Naive thymus-derived CD8-positive, alpha-beta T cell (primary cell): ENCODE measurements around the gene C2CD2. TPM values are rescaled to one million over a fixed set of nuclear protein-coding genes. Genes with fewer than 3 reads are reported as not detected.
"Not testable (repeated sequence)": the region's sequence is repeated elsewhere in the genome, so short reads cannot be mapped to it uniquely, and the experiment has no call there.

Experiments used
- ATAC-seq, 2 donors: fragments of 150-1000 bp; cut with Tn5 transposase in 1 of 2; sonication (Bioruptor Pico), chemical (Tn5 transposase) in 1 of 2; 1 replicate in 1 of 2; 2 replicates in 1 of 2; pipeline ENCODE4 v1.10.0; 2021; ENCODE audit warnings: mild to moderate bottlenecking in 2 of 2, moderate library complexity in 2 of 2
- POLR2A ChIA-PET: fragments of 350-600 bp; sonication (Branson Sonifier 250); formaldehyde crosslinking; loops from one replicate; lab custom pipeline; 2021; ENCODE audit warnings: antibody characterized with exemption; lab: Charles Lee
- DNase-seq, 10 donors: peaks; one replicate each; pipeline versions ENCODE4 v3.0.0 to v3.0.0-alpha.2; 2020 to 2022
- H3K27ac Mint-ChIP-seq, 10 donors: one replicate each; pipeline ENCODE4 v1.8.0; 2020 to 2022; ENCODE audit warnings: mild to moderate bottlenecking in 10 of 10, mixed read lengths in 10 of 10, moderate library complexity in 4 of 10, inconsistent platforms in 1 of 10
- H3K27me3 Mint-ChIP-seq, 5 donors: one replicate each; pipeline ENCODE4 v1.8.0; 2021 to 2022; ENCODE audit warnings: mixed read lengths in 5 of 5
- H3K36me3 Mint-ChIP-seq, 3 donors: one replicate each; pipeline ENCODE4 v1.8.0; 2020 to 2022; ENCODE audit warnings: mixed read lengths in 3 of 3, mild to moderate bottlenecking in 2 of 3, inconsistent platforms in 1 of 3
- H3K4me1 Mint-ChIP-seq, 4 donors: one replicate each; pipeline ENCODE4 v1.8.0; 2021 to 2022; ENCODE audit warnings: mixed read lengths in 4 of 4
- H3K4me3 Mint-ChIP-seq, 10 donors: one replicate each; pipeline ENCODE4 v1.8.0; 2020 to 2022; ENCODE audit warnings: mild to moderate bottlenecking in 10 of 10, mixed read lengths in 10 of 10, moderate library complexity in 6 of 10, inconsistent platforms in 1 of 10
- H3K9me3 Mint-ChIP-seq, 9 donors: one replicate each; pipeline ENCODE4 v1.8.0; 2020 to 2022; ENCODE audit warnings: mixed read lengths in 9 of 9, mild to moderate bottlenecking in 3 of 9, inconsistent platforms in 1 of 9, moderate library complexity in 1 of 9
- polyA plus RNA-seq, 3 donors: library from polyadenylated mRNA; unstranded; fragments of 300-500 nt; fragmentation: Illumina TruSeq; gene quantifications; one replicate each; pipeline ENCODE4 v1.2.3, GENCODE V29; 2021
- total RNA-seq, 8 experiments: library from RNA in 2 of 8; stranded (reverse) in 2 of 8; gene quantifications; one replicate each; pipeline ENCODE4 v1.2.3 and lab custom pipeline; 2021 to 2026

The C2CD2 gene
- total RNA-seq (10 to 100 TPM; 13.0 to 14.6 TPM), polyA plus RNA-seq (1 to 10 TPM; 2.4 to 3.7 (median 2.8) TPM), total RNA-seq (lab: John Stamatoyannopoulos, UW) (6.6 to 22.1 (median 15.0) reads per million in 6 experiments)

- Mint-ChIP-seq H3K4me1 (peaks cover 12 to 19% (median 17%) of the 10 kb centered on the region in 4 donors), H3K9me3 (no peaks in the 10 kb centered on the region), H3K4me3 (peak within 1 kb of the TSS; percentile 62 to 78 (median 71)), H3K36me3 (no peaks in the 10 kb centered on the region), H3K27me3 (peaks cover 6 to 23% (median 12%) of the 10 kb centered on the region in 5 donors), H3K27ac (peak within 1 kb of the TSS in 6 of 10 donors; percentile 17 to 71 (median 42))
- ATAC-seq (peak; percentile 55 to 69), DNase-seq (peak in 4 of 10 donors; percentile 13 to 20 (median 18))
- POLR2A ChIA-PET: interaction anchor here (0.5 kb wide), 1 partner anchor 543 kb away, joined by 3 read pairs; no protein-coding TSS in a partner anchor
Measured at GRCh38 chr21:41953831-41954653, at the start of gene C2CD2. Gene C2CD2, minus strand, starts transcription at chr21:41954018. Its CDS starts 370 bp downstream, at chr21:41953648.

GRCh38 chr21:42003051-42003461, 49.2 kb upstream of the C2CD2 start:
- no peak for ATAC-seq

GRCh38 chr21:42002421-42002958, 48.7 kb upstream of the C2CD2 start:
- Mint-ChIP-seq H3K27ac (peak overlapping the region in 2 of 10 donors; percentile 17 to 71), H3K4me1 (peaks cover 26 to 45% (median 31%) of the 10 kb centered on the region in 4 donors), H3K9me3 (no peaks in the 10 kb centered on the region), H3K4me3 (peak overlapping the region in 3 of 10 donors; percentile 13 to 74 (median 34)), H3K36me3 (peaks cover 0 to 52% (median 22%) of the 10 kb centered on the region in 3 donors), H3K27me3 (no peaks in the 10 kb centered on the region)
- no peak for DNase-seq
- ATAC-seq: peak in 1 of 2 donors; percentile 30
- POLR2A ChIA-PET: no interaction called here

More at GRCh38 chr21:42003051-42003461, 49.2 kb upstream of the C2CD2 start:
- no peaks in the 10 kb centered on the region for H3K9me3 Mint-ChIP-seq
- peaks cover 31 to 51% (median 36%) of the 10 kb centered on the region in 4 donors for H3K4me1 Mint-ChIP-seq
- no peaks in the 10 kb centered on the region for H3K27me3 Mint-ChIP-seq
- peaks cover 0 to 51% (median 18%) of the 10 kb centered on the region in 3 donors for H3K36me3 Mint-ChIP-seq
- no peak overlapping the region for H3K4me3 Mint-ChIP-seq
- peak overlapping the region in 1 of 10 donors; percentile 17 for H3K27ac Mint-ChIP-seq
- no peak for DNase-seq
- POLR2A ChIA-PET: no interaction called here

GRCh38 chr21:42001781-42002180, 48.0 kb upstream of the C2CD2 start:
- Mint-ChIP-seq H3K4me1 (peaks cover 21 to 40% (median 28%) of the 10 kb centered on the region in 4 donors), H3K27ac (peak overlapping the region in 1 of 10 donors; percentile 6), H3K9me3 (no peaks in the 10 kb centered on the region), H3K27me3 (no peaks in the 10 kb centered on the region), H3K36me3 (peaks cover 0 to 55% (median 26%) of the 10 kb centered on the region in 3 donors), H3K4me3 (no peak overlapping the region)
- no peak for DNase-seq
- POLR2A ChIA-PET: no interaction called here
- no peak for ATAC-seq

- Mint-ChIP-seq H3K27ac (peak overlapping the region in 1 of 10 donors; percentile 6), H3K9me3 (peaks cover 0 to 4% (median 0%) of the 10 kb centered on the region in 9 donors), H3K27me3 (no peaks in the 10 kb centered on the region), H3K4me3 (no peak overlapping the region), H3K36me3 (peaks cover 0 to 60% (median 34%) of the 10 kb centered on the region in 3 donors), H3K4me1 (peaks cover 19 to 34% (median 23%) of the 10 kb centered on the region in 4 donors)
- no peak for DNase-seq
- ATAC-seq: no peak
- POLR2A ChIA-PET: no interaction called here
Measured at GRCh38 chr21:42000908-42001307, 47.1 kb upstream of the C2CD2 start.

- no peak for ATAC-seq
- H3K9me3 Mint-ChIP-seq: peaks cover 0 to 5% (median 0%) of the 10 kb centered on the region in 9 donors
Measured at GRCh38 chr21:41997657-41998056, 43.8 kb upstream of the C2CD2 start.

GRCh38 chr21:41995577-41995976, 41.8 kb upstream of the C2CD2 start:
- peaks cover 11 to 80% (median 67%) of the 10 kb centered on the region in 3 donors for H3K36me3 Mint-ChIP-seq
- H3K4me1 Mint-ChIP-seq: peaks cover 0 to 10% (median 6%) of the 10 kb centered on the region in 4 donors
- ATAC-seq (no peak), DNase-seq (no peak)
- H3K9me3 Mint-ChIP-seq: peaks cover 0 to 5% (median 0%) of the 10 kb centered on the region in 9 donors
- H3K27me3 Mint-ChIP-seq: no peaks in the 10 kb centered on the region
- POLR2A ChIA-PET: no interaction called here
- H3K27ac Mint-ChIP-seq: no peak overlapping the region
- no peak overlapping the region for H3K4me3 Mint-ChIP-seq

More at GRCh38 chr21:41997657-41998056, 43.8 kb upstream of the C2CD2 start:
- POLR2A ChIA-PET: interaction anchor here (0.7 kb wide), 1 partner anchor 129 kb away, joined by 4 read pairs; no protein-coding TSS in a partner anchor
- DNase-seq: no peak
- H3K4me3 Mint-ChIP-seq: no peak overlapping the region
- no peaks in the 10 kb centered on the region for H3K27me3 Mint-ChIP-seq
- H3K36me3 Mint-ChIP-seq: peaks cover 11 to 80% (median 61%) of the 10 kb centered on the region in 3 donors
- peaks cover 6 to 20% (median 12%) of the 10 kb centered on the region in 4 donors for H3K4me1 Mint-ChIP-seq
- H3K27ac Mint-ChIP-seq: peak overlapping the region in 3 of 10 donors; percentile 28 to 77 (median 42)

GRCh38 chr21:41994613-41995012, 40.8 kb upstream of the C2CD2 start:
- H3K9me3 Mint-ChIP-seq, ATAC-seq, DNase-seq, H3K27me3 Mint-ChIP-seq, H3K4me1 Mint-ChIP-seq, POLR2A ChIA-PET, H3K4me3 Mint-ChIP-seq: not testable (repeated sequence)
- peak overlapping the region in 3 of 10 donors; percentile 9 to 73 (median 21) for H3K27ac Mint-ChIP-seq
- peaks cover 11 to 74% (median 66%) of the 10 kb centered on the region in 3 donors for H3K36me3 Mint-ChIP-seq

- Mint-ChIP-seq H3K27me3 (no peaks in the 10 kb centered on the region), H3K4me1 (peaks cover 0 to 5% (median 0%) of the 10 kb centered on the region in 4 donors), H3K36me3 (peaks cover 11 to 74% (median 63%) of the 10 kb centered on the region in 3 donors), H3K27ac (peak overlapping the region in 1 of 10 donors; percentile 79), H3K4me3 (no peak overlapping the region), H3K9me3 (peaks cover 0 to 5% (median 0%) of the 10 kb centered on the region in 9 donors)
- DNase-seq (no peak), ATAC-seq (no peak)
- POLR2A ChIA-PET: no interaction called here
Measured at GRCh38 chr21:41993744-41994143, 39.9 kb upstream of the C2CD2 start.

GRCh38 chr21:41992576-41992975, 38.8 kb upstream of the C2CD2 start:
- Mint-ChIP-seq H3K27ac (peak overlapping the region in 1 of 10 donors; percentile 31), H3K27me3 (no peaks in the 10 kb centered on the region), H3K36me3 (peaks cover 11 to 64% (median 60%) of the 10 kb centered on the region in 3 donors), H3K9me3 (peaks cover 0 to 5% (median 0%) of the 10 kb centered on the region in 9 donors), H3K4me1 (peaks cover 0 to 5% (median 0%) of the 10 kb centered on the region in 4 donors), H3K4me3 (no peak overlapping the region)
- DNase-seq: no peak
- ATAC-seq: no peak
- POLR2A ChIA-PET: interaction anchor here (0.6 kb wide), 1 partner anchor 210 kb away, joined by 4 read pairs; no protein-coding TSS in a partner anchor

GRCh38 chr21:41991659-41992058, 37.8 kb upstream of the C2CD2 start:
- no peak for ATAC-seq
- Mint-ChIP-seq H3K4me1 (peaks cover 0 to 5% (median 0%) of the 10 kb centered on the region in 4 donors), H3K27me3 (no peaks in the 10 kb centered on the region), H3K27ac (no peak overlapping the region), H3K4me3 (no peak overlapping the region), H3K9me3 (peaks cover 0 to 5% (median 0%) of the 10 kb centered on the region in 9 donors), H3K36me3 (peaks cover 11 to 56% (median 54%) of the 10 kb centered on the region in 3 donors)
- DNase-seq: no peak
- POLR2A ChIA-PET: interaction anchor here (0.6 kb wide), 1 partner anchor 28 kb away, joined by 3 read pairs; no protein-coding TSS in a partner anchor

GRCh38 chr21:41989698-41990097, 35.9 kb upstream of the C2CD2 start:
- Mint-ChIP-seq H3K4me1 (peaks cover 0 to 5% (median 1%) of the 10 kb centered on the region in 4 donors), H3K27me3 (no peaks in the 10 kb centered on the region)
- no peak for ATAC-seq

More at GRCh38 chr21:41989698-41990097, 35.9 kb upstream of the C2CD2 start:
- no peak overlapping the region for H3K27ac Mint-ChIP-seq
- H3K4me3 Mint-ChIP-seq: no peak overlapping the region
- DNase-seq: no peak
- H3K36me3 Mint-ChIP-seq: peaks cover 5 to 38% (median 35%) of the 10 kb centered on the region in 3 donors
- POLR2A ChIA-PET: no interaction called here
- H3K9me3 Mint-ChIP-seq: no peaks in the 10 kb centered on the region
